HPDE6-E6E7 (cell line): ENCODE data around the gene PDCD4.
A peak's percentile ranks its signal among the peaks of the same experiment; 100 is the strongest.

ENCODE experiments used
- DNase-seq: peaks from one replicate; pipeline ENCODE4 v3.0.0; 2011; ENCODE audit warnings: missing footprints; ENCODE audit errors: extremely low spot score

The PDCD4 gene

GRCh38 chr10:110871298-110872084 lies at the start of gene PDCD4:
TSS of gene PDCD4 (plus strand) at chr10:110871928. CDS start at chr10:110876028, 4,100 bp downstream.
- peak; percentile 90 for DNase-seq

GRCh38 chr10:110822035-110822711 lies 49.6 kb upstream of the PDCD4 start:
- no peak for DNase-seq

GRCh38 chr10:110822712-110823311 lies 48.9 kb upstream of the PDCD4 start:
- DNase-seq, result no peak

- no peak for DNase-seq
Observed at GRCh38 chr10:110824152-110824441, 47.6 kb upstream of the PDCD4 start.

- DNase-seq, result no peak
Observed at GRCh38 chr10:110824660-110825059, 47.1 kb upstream of the PDCD4 start.

GRCh38 chr10:110825508-110825907 lies 46.2 kb upstream of the PDCD4 start:
- no peak for DNase-seq

- DNase-seq, result peak; percentile 13
Observed at GRCh38 chr10:110827410-110827809, 44.3 kb upstream of the PDCD4 start.

- DNase-seq, result no peak
Observed at GRCh38 chr10:110827875-110828274, 43.9 kb upstream of the PDCD4 start.

- DNase-seq, result no peak
Observed at GRCh38 chr10:110828525-110828924, 43.2 kb upstream of the PDCD4 start.

GRCh38 chr10:110829721-110830410 lies 41.9 kb upstream of the PDCD4 start:
- no peak for DNase-seq

GRCh38 chr10:110833234-110833940 lies 38.3 kb upstream of the PDCD4 start:
- DNase-seq, result no peak

- DNase-seq, result no peak
Observed at GRCh38 chr10:110833941-110834628, 37.6 kb upstream of the PDCD4 start.

- no peak for DNase-seq
Observed at GRCh38 chr10:110834629-110835301, 37.0 kb upstream of the PDCD4 start.

GRCh38 chr10:110835841-110836240 lies 35.9 kb upstream of the PDCD4 start:
- no peak for DNase-seq

GRCh38 chr10:110836706-110837105 lies 35.0 kb upstream of the PDCD4 start:
- DNase-seq, result no peak

- DNase-seq, result no peak
Observed at GRCh38 chr10:110837418-110838171, 34.1 kb upstream of the PDCD4 start.

GRCh38 chr10:110840225-110840922 lies 31.4 kb upstream of the PDCD4 start:
- DNase-seq, result no peak

GRCh38 chr10:110840923-110841428 lies 30.8 kb upstream of the PDCD4 start:
- DNase-seq, result no peak

- DNase-seq, result no peak
Observed at GRCh38 chr10:110841767-110842267, 29.9 kb upstream of the PDCD4 start.
